Measurements from ENCODE around the gene GNB3. TPM values are rescaled to one million over a fixed set of nuclear protein-coding genes. Genes with fewer than 3 reads are reported as not detected.

Gene GNB3
- polyA plus RNA-seq (2014; cell fraction: cytosol; rRNA removed): 8.4 and 16.4 TPM in 2 replicates
- polyA plus RNA-seq (2014; cell fraction: nucleus; rRNA removed): 110 and 150 TPM in 2 replicates

DNA sequence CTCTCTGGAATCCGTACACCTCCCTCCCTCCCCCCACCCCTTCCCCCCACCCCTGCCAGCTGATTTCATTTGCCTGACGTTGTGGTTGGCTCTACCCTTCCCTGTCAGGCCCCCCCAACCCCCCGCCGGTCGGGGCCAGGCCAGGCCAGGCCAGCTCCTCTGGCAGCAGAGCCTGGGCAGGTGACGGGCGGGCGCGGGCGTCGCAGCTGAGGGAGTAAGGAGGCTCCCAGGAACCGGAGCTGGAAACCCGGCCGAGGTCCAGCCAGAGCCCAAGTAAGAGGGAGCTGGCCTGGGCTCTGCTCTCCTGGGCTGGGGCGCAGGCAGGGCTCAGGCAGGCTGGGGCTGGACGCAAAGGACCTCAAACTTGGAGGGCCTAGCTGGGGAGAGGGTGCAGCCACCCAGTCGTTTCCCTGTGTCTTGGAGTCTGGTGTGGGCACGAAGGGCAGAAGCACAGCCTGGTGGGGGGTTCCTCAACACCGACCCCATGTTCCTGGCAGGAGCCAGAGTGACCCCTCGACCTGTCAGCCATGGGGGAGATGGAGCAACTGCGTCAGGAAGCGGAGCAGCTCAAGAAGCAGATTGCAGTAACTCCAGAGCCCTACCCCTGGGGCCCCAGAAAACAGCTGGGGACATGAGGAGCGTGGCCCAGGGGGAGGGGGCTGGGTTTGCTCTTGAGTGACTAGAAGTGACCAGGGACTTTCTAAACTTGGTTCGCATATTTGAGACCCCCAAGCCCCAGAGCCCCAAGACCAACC, at the start of gene GNB3:
Gene GNB3 (plus strand): TSS at position 165 of the 755 bp plus-strand sequence. CDS start 363 bp downstream, at position 528.
- DNase-seq (ENCODE audit: low spot score): no peak

DNA sequence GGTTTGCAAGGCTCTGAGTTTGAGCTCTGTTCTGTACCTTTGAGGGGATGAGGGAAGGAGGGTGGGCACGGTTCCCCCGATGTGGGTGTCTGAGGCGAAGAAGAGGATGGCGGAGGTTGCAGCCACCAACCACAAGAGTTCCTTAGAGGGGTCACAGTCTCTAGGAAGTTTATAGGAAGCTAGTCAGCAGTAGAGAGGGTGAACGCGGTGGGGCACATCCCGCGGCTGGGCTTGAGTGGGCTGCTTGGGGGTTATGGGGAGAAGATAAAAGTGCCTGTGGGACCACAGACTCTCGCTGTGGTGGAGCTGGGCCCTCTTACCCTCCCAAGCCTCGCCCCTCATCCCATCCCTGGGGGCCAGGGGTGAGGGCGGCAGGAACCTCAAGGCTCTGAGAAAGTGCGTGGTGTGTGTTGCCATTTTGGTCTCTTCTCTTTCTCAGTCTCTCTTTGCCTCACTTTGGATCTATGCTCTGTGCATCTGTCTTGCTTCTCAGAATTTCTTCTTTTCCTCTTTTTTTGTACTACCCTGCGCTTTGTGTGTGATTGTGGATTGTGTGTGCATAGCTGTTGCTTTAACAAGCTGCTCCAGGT, 48.7 kb upstream of the GNB3 start:
- no peak for DNase-seq (ENCODE audit: low spot score)

DNA sequence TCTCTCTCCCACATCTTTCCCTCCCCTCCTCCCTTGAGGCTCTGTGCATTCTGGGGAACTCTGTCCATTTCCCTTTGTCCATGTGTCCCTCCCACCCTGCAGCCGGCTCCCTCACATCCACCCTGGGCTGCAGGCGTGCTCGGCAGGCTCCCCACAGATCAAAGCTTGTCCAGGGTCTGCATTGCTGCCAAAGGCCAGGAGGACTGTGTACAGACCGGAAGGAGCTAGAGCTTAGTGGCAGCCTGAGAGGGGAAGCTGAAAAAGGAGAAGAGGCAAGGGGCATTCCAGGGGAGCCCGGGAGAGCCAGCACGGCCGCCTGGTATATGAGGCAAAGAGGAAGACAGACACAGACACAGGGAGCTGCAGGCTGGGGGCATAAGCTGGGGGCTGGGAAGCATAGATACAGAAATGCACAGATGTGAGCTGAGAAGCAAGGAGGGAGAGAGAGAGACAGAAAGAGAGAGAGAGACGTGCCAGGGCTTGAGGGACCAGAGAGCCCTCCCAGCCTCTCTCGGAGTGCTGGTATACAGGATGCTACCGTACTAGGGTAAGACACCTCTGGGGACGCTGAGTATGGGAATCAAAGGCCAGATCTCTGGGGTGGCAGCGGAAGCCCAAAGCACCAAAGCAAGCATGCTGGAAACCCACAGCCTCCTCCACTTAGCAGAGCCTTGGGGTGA, 48.1 kb upstream of the GNB3 start:
- peak; percentile 53 for DNase-seq (ENCODE audit: low spot score)

DNA sequence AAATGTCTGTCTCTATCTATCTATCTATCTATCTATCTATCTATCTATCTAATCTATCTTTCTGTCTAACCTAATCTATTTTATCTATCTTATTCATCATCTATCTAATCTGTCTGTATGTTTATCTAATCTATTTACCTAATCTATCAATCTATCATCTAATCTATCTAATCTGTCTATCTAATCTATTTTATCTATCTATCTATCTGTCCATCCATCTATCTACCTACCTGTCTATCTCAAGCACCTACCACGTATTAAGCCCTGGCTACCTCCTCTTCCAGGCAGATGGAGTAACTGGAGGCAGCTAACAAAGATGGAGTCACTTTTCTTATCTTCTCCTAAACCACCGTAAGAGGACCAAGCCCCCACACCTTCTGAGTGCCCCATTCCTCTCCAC, 45.6 kb upstream of the GNB3 start:
- DNase-seq (ENCODE audit: low spot score): no peak

DNA sequence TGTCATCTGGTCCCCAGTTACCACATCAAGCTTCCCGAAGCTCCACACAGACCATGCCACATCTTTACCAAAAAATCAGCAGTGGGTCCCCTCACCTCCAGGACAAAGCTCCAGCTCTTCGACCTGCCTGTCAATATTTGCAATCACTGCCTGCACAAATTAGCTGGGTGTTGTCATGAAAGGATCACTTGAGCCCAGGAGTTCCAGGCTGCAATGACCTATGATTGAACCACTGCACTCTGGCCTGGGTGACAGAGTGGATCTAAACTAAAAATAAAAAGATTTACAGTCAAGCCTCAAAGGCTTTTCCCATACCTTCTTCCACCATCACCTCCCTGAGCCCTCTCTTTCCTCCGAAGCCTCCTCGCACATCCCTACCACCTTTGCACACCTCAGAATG, 44.1 kb upstream of the GNB3 start:
- no peak for DNase-seq (ENCODE audit: low spot score)

DNA sequence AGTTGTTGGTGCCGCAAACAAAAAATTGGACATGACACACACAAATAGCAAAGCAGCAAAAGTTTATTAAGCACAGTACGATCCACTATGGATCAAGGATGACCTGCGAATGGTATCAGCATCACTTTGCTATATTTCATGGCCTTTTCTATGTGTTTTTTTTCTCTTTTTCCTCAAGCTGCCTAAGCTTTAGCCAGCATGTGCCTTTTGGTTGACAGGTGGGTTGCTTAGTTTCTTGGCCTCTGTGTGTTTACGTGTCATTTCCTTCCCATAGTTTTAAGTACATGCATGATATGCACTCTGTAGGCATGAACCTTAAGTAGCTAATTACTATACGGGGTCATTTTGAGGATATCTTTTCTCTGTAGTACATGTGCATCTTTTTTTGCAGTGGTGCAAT, 41.6 kb upstream of the GNB3 start:
- DNase-seq (ENCODE audit: low spot score): no peak

DNA sequence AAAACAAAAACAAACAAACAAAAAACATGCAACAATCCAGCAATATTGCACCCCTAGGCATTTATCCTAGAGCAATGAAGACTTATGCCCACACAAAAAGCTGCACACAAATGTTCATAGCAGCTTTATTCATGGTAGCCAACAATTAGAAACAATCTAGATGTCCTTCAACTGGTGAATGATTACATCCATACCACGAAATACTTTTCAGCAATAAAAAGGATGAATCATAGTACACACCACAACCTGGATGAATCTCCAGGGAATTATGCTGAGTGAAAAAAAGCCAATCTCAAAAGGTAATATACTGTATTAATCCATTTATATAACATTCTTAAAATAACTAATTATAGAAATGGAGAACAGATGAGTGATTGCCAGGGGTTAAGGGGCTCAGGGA, 33.6 kb upstream of the GNB3 start:
- DNase-seq (ENCODE audit: low spot score): no peak

DNA sequence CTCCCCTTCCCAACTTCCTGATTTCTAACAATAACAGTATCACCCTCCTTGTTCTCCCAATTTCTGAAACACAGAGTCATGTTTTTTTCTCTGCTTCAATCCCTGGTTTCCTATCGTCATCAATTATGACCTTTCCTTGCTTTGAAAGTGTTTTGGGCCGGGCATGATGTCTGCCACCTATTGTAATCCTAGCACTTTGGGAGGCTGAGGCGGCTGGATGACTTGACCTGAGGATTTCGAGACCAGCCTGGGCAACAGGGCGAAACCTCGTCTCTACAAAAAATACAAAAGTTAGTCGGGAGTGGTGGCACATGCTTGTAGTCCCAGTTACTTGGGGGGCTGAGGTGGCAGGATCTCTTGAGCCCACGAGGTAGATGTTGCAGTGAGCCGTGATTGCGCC, 31.7 kb upstream of the GNB3 start:
- no peak for DNase-seq (ENCODE audit: low spot score)

DNA sequence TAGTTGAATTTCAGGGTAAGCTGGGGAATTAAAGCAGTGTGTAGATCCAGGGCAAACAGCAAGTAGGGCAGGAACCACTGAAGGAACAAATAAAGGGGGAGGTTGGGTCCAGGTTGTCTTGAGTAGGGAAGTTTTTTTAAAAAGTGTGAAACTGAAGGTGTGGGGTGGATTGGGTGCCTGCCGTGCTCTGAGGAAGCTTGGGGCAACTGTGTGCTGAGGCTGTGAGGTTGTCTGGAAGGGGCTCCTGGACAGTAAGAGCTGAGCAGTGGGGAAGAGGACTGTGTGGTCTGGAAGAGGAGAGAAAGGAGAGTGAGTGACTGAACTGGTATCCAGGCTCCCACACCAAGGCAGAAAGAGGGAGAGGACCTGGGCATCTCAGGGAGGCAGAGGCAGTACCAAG, 30.0 kb upstream of the GNB3 start:
- no peak for DNase-seq (ENCODE audit: low spot score)

DNA sequence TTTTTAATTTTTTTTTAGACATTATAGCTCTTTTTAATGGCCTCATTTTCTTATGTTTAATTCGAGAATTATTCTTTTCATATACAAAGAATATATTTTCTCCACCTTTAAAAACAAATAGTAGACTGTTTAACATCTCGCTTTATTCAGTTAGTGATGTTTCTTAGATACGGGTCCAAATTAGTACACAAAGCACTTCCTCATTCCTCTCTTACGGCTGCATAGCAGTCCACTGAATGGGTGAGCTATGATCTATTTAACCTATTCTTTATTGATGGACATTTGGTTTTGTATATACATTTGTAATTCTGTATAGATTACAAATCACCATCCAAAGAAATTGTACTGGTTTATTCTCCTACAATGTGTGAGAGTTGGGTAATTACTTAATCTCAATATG, 27.4 kb upstream of the GNB3 start:
- DNase-seq (ENCODE audit: low spot score): no peak

DNA sequence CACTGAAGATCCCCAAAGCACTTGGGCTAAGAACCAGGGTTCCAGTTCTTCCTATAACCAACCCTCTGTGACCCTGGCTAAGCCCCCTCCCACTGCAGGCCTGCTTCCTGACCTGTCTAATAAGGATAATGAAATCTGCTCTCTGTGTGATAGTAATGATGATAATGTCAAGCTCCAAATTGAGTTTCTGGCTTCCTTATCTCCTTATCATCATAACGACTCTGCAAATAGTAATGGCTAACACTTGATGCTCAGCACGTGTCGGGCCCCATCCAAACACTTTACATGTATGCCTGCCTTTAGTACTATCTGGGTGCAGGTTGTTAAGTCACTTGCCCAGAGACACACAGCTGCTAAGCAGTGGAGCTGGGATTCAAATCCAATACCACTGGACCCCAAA, 24.1 kb upstream of the GNB3 start:
- DNase-seq (ENCODE audit: low spot score): peak; percentile 96

DNA sequence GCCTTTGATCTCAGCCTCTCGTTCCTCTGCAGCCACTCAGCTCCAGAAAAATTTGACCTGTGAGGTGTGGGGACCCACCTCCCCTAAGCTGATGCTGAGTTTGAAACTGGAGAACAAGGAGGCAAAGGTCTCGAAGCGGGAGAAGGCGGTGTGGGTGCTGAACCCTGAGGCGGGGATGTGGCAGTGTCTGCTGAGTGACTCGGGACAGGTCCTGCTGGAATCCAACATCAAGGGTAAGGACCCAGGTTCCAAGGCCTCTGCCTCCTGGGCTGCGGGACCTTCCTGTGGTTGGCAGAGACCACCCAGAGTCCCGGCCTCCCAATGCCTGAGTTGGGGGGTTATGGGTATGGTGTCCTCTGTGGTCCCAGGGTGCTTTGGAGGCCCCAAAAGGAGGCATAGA, 23.6 kb upstream of the GNB3 start:
- DNase-seq (ENCODE audit: low spot score): peak; percentile 54

DNA sequence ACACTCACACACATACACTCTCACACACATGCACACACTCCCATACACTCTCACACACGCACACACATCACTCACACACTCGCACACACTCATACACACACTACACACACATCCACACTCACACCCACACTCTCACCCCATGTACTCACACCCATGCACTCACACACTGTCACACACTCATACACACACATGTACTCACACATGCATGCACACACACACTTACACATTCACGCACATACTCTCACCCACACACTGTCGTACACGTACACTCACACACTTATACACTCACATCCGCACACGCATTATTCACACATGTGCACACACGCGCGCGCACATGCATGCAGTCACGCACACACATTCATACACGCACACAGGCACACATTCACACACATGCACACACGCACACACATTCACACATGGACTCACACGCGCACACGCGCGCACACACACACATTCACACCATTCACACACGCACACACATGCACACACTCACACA, 23.0 kb upstream of the GNB3 start:
- no peak for DNase-seq (ENCODE audit: low spot score)

DNA sequence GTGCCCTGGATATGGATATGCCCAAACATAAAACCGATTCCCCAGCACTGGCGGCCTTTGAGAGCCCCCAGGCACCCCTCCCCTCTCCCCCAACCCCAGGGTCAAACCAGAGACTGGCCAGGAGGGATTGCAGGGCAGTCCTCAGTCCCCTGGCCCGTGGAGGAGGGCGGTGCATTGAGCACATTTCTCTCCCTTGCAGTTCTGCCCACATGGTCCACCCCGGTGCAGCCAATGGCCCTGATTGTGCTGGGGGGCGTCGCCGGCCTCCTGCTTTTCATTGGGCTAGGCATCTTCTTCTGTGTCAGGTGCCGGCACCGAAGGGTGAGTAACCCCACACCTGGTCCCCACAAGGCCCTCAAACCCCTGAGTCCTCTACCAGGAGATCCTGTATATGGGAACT, 22.5 kb upstream of the GNB3 start:
- peak; percentile 81 for DNase-seq (ENCODE audit: low spot score)

DNA sequence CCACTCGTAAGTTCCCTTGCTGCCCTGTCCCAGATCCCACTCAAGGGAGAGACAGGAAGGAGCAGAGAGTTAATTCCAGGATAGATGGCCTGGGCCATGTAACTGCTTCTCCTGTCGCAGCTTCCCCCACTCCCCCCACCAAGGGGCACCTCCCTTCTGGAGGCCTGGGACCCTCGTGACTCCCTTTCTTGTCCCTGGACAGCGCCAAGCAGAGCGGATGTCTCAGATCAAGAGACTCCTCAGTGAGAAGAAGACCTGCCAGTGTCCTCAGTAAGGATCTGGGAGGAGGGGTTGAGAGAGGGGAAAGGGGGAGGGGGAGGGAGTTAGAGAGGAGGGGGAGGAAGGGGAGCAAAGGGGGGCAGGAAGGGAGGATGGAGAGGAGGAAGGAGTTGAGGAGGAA, 22.1 kb upstream of the GNB3 start:
- peak; percentile 64 for DNase-seq (ENCODE audit: low spot score)

DNA sequence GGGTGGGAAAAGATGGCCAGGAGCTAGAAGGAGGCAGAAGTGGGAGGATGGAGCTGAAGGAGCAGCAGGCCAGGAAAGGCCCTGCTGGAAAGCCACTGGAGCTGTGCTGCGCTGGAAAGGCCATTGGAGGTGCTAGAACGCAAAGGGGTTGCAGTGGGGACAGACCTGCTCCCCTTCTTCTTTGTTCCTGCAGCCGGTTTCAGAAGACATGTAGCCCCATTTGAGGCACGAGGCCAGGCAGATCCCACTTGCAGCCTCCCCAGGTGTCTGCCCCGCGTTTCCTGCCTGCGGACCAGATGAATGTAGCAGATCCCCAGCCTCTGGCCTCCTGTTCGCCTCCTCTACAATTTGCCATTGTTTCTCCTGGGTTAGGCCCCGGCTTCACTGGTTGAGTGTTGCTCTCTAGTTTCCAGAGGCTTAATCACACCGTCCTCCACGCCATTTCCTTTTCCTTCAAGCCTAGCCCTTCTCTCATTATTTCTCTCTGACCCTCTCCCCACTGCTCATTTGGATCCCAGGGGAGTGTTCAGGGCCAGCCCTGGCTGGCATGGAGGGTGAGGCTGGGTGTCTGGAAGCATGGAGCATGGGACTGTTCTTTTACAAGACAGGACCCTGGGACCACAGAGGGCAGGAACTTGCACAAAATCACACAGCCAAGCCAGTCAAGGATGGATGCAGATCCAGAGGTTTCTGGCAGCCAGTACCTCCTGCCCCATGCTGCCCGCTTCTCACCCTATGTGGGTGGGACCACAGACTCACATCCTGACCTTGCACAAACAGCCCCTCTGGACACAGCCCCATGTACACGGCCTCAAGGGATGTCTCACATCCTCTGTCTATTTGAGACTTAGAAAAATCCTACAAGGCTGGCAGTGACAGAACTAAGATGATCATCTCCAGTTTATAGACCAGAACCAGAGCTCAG, 21.4 kb upstream of the GNB3 start:
- peak; percentile 70 for DNase-seq (ENCODE audit: low spot score)

DNA sequence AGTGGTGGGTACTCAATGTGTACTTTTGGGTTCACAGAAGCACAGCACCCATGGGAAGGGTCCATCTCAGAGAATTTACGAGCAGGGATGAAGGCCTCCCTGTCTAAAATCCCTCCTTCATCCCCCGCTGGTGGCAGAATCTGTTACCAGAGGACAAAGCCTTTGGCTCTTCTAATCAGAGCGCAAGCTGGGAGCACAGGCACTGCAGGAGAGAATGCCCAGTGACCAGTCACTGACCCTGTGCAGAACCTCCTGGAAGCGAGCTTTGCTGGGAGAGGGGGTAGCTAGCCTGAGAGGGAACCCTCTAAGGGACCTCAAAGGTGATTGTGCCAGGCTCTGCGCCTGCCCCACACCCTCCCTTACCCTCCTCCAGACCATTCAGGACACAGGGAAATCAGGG, 20.6 kb upstream of the GNB3 start:
- no peak for DNase-seq (ENCODE audit: low spot score)

DNA sequence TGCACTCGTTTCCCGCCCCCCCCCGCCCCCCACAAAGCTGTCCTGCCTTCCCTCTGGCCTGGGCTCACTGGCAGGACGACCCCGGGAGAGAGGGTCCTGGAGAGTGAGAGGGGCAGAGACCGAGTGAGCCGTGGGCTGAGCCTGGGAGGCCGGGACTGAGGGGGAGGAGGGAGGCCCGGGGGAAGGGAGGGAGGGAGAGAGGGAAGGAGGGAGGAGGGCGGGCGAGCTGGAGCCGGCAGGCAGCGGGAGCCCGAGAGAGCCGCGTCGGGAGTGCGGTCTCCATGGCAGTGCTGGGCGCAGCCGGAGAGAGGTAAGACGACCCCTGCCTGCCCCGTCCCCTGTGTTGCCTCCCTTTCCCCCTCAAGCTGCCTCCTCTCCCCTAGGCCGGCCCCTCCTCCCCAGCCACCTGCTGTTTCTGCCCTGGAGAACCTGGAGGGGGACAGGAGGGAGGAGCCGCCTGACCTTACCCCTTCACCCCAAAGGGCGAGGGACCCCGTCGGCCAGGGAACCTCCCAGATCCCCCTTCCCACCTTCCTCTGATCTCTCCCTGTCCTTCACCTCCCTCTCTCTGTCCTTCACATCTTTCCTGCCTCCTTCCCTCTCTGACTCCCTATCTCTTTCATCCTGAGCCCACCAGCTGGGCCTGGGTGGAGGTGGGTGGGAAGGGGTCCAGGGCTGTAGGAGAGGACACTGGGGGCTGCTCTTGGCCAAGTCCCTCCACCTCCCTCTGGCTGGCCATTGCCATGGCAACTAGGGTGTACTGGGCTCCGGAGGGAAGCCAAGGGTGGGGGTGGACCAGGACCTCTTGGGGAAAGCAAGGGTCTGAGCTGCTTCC, 18.9 kb upstream of the GNB3 start, which contains the start of gene GPR162:
Gene GPR162 (plus strand): TSS at position 231 of the 835 bp plus-strand sequence. CDS start 2,078 bp downstream, outside the sequence.
- peak; percentile 83 for DNase-seq (ENCODE audit: low spot score)

DNA sequence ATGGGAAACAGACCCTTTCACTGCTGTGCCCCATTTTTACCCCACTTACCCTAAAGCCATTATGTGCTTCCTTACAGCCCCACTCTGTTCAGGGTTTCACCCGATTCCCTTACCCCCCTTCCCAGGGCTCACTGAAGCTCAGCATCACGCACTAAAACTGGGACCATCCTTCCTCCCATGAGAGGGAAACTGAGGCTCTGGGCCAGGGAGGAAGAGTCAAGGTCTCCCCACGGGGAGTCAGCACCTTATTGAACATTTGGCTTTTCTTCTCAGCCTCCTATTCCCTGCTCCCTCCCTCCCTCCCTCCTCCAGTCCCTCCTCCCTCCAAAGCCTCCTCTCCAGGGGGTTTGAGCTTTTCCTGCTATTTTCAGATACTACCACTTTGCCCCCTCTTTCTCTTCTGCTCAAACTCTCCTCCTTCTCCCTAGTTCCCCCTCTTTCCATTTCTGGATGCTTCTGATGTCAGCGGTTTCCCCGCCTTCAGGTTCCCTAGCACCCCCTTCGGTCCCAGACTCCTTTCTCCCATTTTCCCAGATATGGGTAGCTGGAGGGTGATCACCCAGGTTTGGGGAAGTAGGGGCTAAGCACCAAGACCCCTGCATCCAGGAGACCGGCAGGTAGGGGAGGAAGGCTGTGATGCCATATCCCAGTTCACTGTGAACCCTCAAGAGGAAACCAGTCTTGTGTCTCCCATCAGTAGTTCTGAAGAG, 18.1 kb upstream of the GNB3 start:
- no peak for DNase-seq (ENCODE audit: low spot score)

All from SK-N-DZ (cell line).